T-helper 1 cell treated with Interleukin-12 subunit alpha and Interleukin-12 subunit beta and Interleukin-4 antibody, amounts not matched to agents 30 μg/mL and 1 μg/mL, for 36 hours (primary cell): ENCODE data around the gene ARMH1.

Experiments used
- H3K27ac Mint-ChIP-seq: one replicate; pipeline ENCODE4 v1.8.0; 2021; ENCODE audit warnings: mild to moderate bottlenecking, mixed read lengths
- H3K27me3 Mint-ChIP-seq: one replicate; pipeline ENCODE4 v1.8.0; 2021; ENCODE audit warnings: low read depth, mixed read lengths
- H3K36me3 Mint-ChIP-seq: one replicate; pipeline ENCODE4 v1.8.0; 2021; ENCODE audit warnings: low read depth, mixed read lengths
- H3K4me1 Mint-ChIP-seq: one replicate; pipeline ENCODE4 v1.8.0; 2021; ENCODE audit warnings: low read depth, mixed read lengths
- H3K4me3 Mint-ChIP-seq: one replicate; pipeline ENCODE4 v1.8.0; 2021; ENCODE audit warnings: mild to moderate bottlenecking, moderate library complexity, mixed read lengths
- H3K9me3 Mint-ChIP-seq: one replicate; pipeline ENCODE4 v1.8.0; 2021; ENCODE audit warnings: mixed read lengths

Gene ARMH1

DNA sequence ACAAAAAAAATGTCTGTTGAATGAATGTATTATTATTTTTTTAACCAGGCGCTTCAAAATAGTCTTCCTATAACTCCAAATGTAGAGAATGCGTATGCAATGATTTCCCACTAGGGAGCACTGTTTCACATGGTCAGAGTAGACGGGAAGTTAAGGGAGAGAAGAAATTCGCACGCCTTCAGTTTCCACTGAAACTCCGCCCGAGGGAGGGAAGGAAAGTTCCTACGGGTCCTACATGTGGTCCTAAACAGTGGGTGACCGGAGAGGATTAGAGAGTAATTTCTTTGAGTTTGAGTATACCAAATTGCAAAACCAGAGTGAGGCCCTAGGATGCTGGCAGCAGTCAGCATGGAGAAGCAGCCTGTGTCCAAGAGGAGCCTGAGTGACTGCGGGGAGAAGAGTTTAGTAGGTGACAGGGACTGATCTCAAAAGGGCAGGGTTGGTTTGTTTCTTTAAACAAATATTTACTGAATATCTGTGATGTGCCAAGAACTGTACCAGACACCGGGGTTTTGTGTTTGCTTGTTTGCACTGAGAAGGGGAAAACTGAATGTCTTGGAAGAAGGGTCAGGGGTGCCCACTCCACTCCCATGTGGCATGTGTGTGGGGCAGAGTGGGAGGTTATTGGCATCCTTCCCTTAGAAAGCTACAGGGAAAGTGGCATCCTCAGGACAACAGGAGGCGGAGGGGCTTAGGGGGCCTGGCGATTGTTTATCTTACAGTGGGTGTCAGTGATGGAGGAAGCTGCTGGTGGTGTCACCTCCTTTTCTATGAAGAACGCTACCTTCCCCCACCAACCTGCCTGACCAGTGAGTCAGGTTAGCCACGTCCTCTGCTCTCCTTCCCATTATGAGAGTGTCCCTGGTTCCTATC, 33.7 kb downstream of the ARMH1 start:
- Mint-ChIP-seq H3K27me3 (peaks cover 14% of the 10 kb centered on the region), H3K4me1 (peaks cover 5% of the 10 kb centered on the region), H3K4me3 (peak overlapping the region; percentile 42), H3K36me3 (no peaks in the 10 kb centered on the region), H3K27ac (peak overlapping the region; percentile 2), H3K9me3 (no peaks in the 10 kb centered on the region)

DNA sequence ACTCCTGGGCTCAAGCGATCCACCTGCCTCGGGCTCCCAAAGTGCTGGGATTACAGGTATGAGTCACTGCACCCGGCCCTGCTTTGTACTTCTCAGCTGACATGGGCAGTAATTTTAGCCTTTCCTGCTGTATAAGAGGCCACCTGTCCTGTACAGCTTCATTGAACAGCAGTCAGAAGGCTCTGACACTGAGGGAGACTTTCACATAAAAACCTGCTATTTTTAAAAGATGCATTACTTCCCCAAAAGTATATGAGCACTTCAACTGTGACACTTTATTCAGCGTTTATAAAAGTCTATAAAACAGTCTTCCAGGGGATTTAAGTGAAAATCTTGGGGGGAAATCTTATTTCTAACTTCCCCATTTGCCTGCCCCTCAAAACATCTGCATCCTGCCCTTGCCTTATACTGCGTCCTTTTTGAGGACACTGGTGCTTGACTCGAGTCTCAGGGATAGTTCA, 38.8 kb downstream of the ARMH1 start:
- peaks cover 8% of the 10 kb centered on the region for H3K27me3 Mint-ChIP-seq
- no peak overlapping the region for H3K4me3 Mint-ChIP-seq

DNA sequence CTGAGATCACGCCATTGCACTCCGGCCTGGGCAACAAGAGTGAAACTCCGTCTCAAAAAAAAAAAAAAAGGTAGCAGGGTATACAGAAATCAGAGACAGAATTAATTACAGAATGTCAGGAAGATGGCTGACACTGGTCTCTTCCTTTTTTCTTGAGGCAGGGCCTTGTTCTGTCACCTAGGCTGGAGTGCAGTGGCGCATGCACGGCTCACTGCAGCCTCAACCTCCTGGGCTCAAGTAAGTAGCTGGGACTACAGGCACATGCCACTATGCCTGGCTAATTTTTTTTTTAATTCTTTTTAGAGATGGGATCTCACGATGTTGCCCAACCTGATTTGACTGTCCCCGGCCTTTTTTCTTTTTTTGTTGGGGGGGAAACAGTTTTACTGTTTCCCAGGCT, 40.0 kb downstream of the ARMH1 start:
- Mint-ChIP-seq H3K4me1 (peaks cover 35% of the 10 kb centered on the region), H3K36me3 (no peaks in the 10 kb centered on the region), H3K9me3 (no peaks in the 10 kb centered on the region), H3K4me3 (no peak overlapping the region), H3K27ac (peak overlapping the region; percentile 62), H3K27me3 (peaks cover 8% of the 10 kb centered on the region)

More for the DNA sequence above, 38.8 kb downstream of the ARMH1 start:
- Mint-ChIP-seq H3K9me3 (no peaks in the 10 kb centered on the region), H3K4me1 (peaks cover 27% of the 10 kb centered on the region), H3K27ac (no peak overlapping the region), H3K36me3 (no peaks in the 10 kb centered on the region)

DNA sequence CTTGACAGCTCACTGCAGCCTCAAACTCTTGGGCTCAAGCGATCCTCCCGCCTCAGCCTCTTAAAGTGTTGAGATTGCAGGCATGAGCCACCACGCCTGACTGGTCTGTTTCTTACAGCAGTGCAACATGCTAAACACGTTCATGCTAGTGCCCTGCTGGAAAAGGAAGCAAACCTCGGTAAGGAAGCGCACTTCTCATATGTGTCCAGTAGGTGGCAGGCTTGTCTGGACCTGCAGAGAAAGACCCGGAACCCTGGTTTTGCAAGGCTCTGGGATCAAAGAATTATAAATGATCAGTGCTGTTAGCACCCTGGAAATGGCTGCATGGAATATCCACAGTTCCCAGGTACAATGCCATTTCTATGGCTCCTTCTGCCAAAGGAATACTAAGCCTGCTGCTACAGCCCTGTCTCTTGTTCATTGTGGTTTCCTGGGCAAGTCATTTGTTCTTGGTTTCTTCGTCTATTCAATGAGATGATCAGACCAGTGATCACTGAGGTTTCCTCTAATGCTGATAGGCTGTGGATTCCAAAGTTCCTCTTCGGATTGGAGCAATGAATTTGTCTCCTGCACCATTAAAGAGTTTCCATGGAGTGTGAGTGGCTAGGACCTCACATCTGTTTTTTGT, 40.5 kb downstream of the ARMH1 start:
- Mint-ChIP-seq H3K4me1 (peaks cover 37% of the 10 kb centered on the region), H3K27me3 (peaks cover 8% of the 10 kb centered on the region), H3K4me3 (peak overlapping the region; percentile 2), H3K27ac (peak overlapping the region; percentile 62), H3K36me3 (no peaks in the 10 kb centered on the region), H3K9me3 (no peaks in the 10 kb centered on the region)

GRCh38 chr1:44717156-44717555, 42.6 kb downstream of the ARMH1 start:
- Mint-ChIP-seq H3K9me3 (no peaks in the 10 kb centered on the region), H3K4me3 (no peak overlapping the region), H3K4me1 (peaks cover 54% of the 10 kb centered on the region), H3K36me3 (no peaks in the 10 kb centered on the region), H3K27me3 (no peaks in the 10 kb centered on the region), H3K27ac (no peak overlapping the region)

- Mint-ChIP-seq H3K27me3 (no peaks in the 10 kb centered on the region), H3K9me3 (no peaks in the 10 kb centered on the region), H3K4me1 (peaks cover 54% of the 10 kb centered on the region), H3K27ac (no peak overlapping the region), H3K36me3 (no peaks in the 10 kb centered on the region), H3K4me3 (no peak overlapping the region)
Observed at GRCh38 chr1:44717653-44718052, 43.1 kb downstream of the ARMH1 start.

- H3K4me1 Mint-ChIP-seq, result peaks cover 56% of the 10 kb centered on the region
- H3K27me3 Mint-ChIP-seq, result no peaks in the 10 kb centered on the region
- H3K27ac Mint-ChIP-seq, result no peak overlapping the region
- H3K4me3 Mint-ChIP-seq, result no peak overlapping the region
- peaks cover 1% of the 10 kb centered on the region for H3K36me3 Mint-ChIP-seq
- no peaks in the 10 kb centered on the region for H3K9me3 Mint-ChIP-seq
Observed at GRCh38 chr1:44718091-44718490, 43.6 kb downstream of the ARMH1 start.

DNA sequence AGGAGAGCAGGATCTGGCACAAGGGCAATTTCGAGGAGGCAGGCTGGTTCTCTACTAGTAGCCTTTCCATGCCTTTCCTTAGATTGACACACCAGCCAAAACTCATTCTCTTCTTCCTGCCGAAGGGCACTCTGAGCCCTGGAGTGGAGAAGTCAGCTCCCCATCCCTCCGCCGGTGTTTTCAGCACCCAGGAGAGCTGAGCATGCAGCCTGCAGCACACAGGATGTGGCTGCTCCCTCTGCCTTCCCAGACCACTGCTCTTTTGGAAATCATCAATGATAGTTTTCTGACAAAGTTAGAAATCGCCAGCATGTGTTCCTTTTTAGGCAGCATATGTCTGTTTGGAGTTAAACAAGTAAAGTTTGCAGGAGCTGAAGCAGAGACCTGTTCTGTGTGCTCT, 44.8 kb downstream of the ARMH1 start:
- Mint-ChIP-seq H3K27me3 (no peaks in the 10 kb centered on the region), H3K36me3 (peaks cover 1% of the 10 kb centered on the region), H3K4me1 (peaks cover 65% of the 10 kb centered on the region), H3K27ac (peak overlapping the region; percentile 14), H3K9me3 (no peaks in the 10 kb centered on the region), H3K4me3 (no peak overlapping the region)

GRCh38 chr1:44720281-44720680, 45.8 kb downstream of the ARMH1 start:
- Mint-ChIP-seq H3K4me1 (peaks cover 62% of the 10 kb centered on the region), H3K9me3 (no peaks in the 10 kb centered on the region), H3K36me3 (peaks cover 1% of the 10 kb centered on the region), H3K27ac (peak overlapping the region; percentile 71), H3K4me3 (peak overlapping the region; percentile 22), H3K27me3 (no peaks in the 10 kb centered on the region)

DNA sequence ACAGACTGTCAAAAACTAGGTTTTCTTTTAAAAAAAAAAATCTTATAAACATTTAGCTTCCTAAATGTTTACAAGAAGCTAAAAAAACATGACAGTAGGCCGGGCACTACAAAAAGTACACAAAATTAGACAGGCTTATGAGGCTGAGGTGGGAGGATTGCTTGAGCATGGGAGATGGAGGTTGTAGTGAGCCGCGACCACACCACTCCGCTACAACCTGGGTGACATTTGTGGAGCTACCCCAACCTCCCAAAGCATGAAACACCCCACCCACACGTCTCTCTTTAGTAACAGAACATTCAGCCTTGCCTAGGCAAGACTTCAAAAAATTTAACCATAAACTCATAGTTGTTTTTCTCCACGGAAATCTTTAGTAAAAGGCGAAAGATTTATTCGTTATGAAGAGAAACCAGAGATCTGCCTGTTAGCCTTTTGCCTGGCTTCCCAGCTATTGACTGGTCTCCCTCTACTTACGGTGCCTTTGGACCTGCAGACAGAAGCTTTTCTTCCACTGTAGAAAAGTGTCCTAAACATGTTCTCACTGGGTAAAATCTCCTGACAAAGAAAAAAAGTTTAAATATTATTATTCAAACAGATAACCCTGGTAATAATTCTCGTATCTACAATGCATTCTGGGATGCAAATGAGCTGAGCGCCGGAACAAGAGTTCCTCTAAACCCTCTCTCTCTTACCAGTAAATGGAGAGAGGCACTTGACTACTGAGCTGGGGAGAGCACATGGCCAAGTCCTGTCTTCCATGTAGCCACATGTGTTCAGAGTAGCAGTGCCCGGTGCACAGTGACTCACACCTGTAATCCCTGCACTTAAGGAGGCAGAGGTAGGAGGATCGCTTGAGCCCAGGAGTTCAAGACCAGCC, 47.2 kb downstream of the ARMH1 start:
- Mint-ChIP-seq H3K27ac (peak overlapping the region; percentile 93), H3K4me1 (peaks cover 57% of the 10 kb centered on the region), H3K27me3 (no peaks in the 10 kb centered on the region), H3K36me3 (peaks cover 1% of the 10 kb centered on the region), H3K9me3 (no peaks in the 10 kb centered on the region), H3K4me3 (peak overlapping the region; percentile 56)

DNA sequence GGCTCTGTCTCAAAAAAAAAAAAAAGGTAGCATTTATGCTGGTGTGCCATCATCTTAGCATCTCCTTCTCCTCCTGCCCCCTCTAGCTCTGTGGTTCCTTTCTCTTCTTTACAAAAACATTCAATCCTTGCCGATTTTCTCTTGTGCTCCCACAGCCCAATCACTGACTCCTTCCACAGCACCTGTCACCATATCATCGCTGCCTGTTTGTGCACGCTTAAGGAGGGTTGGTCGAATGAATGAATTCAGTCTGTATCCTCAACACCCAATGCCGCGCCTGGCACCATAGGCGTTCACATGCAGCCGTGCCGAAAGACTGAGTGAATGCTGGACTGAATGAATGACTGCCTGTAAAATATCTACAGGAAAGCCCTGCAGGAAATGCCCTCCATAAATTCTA, 48.5 kb downstream of the ARMH1 start:
- Mint-ChIP-seq H3K27me3 (no peaks in the 10 kb centered on the region), H3K27ac (peak overlapping the region; percentile 97), H3K36me3 (peaks cover 1% of the 10 kb centered on the region), H3K4me3 (peak overlapping the region; percentile 86), H3K4me1 (peaks cover 54% of the 10 kb centered on the region), H3K9me3 (no peaks in the 10 kb centered on the region)

DNA sequence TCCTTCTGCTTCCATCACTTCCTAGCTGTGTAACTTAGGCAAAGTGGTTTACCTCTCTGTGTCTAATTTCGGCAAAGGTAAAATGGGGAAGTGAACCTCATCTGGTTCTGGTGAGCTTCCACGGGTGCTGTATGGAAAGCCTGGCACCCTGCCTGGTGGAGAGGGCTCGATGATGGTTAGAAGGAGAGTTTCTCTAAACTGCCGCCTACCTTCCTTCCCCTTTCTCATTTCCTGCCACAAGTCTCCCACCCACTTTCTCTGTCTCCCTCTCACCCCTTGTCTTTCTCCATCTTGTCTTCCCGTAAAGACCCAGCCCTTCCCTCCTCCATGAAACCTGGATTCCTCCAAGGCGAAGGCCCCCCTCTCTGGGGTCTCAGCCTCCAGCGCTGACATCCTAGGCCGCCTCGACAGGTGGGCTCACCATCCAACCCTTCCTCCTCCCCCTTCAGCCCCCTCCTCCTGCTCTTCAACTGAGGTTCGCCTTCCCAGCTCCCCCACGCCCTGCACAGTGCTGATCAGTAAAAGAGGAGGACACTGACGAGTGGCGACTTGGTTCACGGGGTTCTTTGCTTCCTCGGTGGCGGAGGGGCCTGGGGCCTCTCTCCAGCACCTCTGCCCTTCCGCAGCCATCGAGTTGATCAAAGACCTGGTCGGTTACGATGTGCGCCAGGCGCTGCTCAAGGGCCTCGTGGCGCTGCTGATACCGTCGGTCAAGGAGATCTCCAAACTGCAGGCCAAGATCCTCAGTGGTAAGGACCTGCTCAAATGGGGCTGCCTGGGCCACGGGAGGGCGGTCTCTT, 49.2 kb downstream of the ARMH1 start:
- no peaks in the 10 kb centered on the region for H3K27me3 Mint-ChIP-seq
- H3K4me1 Mint-ChIP-seq, result peaks cover 53% of the 10 kb centered on the region
- H3K9me3 Mint-ChIP-seq, result no peaks in the 10 kb centered on the region
- H3K36me3 Mint-ChIP-seq, result peaks cover 1% of the 10 kb centered on the region
- peak overlapping the region; percentile 97 for H3K27ac Mint-ChIP-seq
- peak overlapping the region; percentile 86 for H3K4me3 Mint-ChIP-seq

- peak overlapping the region; percentile 64 for H3K4me3 Mint-ChIP-seq
- no peaks in the 10 kb centered on the region for H3K27me3 Mint-ChIP-seq
- H3K9me3 Mint-ChIP-seq, result no peaks in the 10 kb centered on the region
- H3K4me1 Mint-ChIP-seq, result peaks cover 51% of the 10 kb centered on the region
- no peak overlapping the region for H3K27ac Mint-ChIP-seq
- peaks cover 1% of the 10 kb centered on the region for H3K36me3 Mint-ChIP-seq
Observed at GRCh38 chr1:44724296-44724954, 49.9 kb downstream of the ARMH1 start.
